ENCODE measurements around the gene ARPP21.
"Not testable (repeated sequence)": the region's sequence is repeated elsewhere in the genome, so short reads cannot be mapped to it uniquely, and the experiment has no call there.

Gene ARPP21

DNA sequence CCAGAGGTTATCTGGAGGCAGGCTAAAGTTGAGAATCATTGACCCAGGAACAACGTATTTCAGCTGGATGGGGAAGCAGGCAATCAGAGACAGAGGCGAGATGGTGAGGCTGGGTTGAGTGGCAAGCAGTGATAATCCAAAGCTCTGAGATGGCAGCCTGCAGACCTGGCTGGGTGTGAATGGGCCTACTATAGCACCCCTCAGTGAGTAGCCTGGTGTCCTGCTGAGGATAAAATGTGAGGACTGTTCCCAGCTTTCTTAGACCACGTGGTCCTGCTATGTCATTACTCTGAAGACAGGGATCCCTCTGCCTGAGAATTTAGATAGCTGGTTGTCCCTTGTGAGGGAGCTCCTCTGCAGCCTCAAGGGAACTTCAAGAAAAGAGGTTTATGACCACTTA is 141.5 kb downstream of the ARPP21 start:
- DNase-seq (ENCODE audit: low read depth in 2 of 2) = no peak

DNA sequence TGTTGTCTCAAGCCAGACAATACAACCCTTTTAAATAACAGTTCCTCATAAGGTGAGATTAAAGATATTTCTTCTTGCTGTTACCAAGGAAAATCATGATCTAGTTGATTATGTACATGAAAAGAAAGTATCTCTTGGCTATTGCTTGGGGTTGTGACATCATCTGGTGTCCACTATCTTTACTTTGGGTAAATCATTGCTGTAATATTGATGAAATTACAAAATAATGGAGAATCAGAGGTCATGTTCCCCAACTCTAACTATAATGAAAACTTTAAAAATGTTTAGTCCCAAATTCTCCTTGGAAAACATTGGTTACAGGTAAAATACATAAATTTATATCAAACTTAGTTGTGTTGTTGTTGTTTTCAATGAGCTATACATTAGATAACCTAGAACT is 142.2 kb downstream of the ARPP21 start:
- DNase-seq (ENCODE audit: low read depth in 2 of 2) = no peak

DNA sequence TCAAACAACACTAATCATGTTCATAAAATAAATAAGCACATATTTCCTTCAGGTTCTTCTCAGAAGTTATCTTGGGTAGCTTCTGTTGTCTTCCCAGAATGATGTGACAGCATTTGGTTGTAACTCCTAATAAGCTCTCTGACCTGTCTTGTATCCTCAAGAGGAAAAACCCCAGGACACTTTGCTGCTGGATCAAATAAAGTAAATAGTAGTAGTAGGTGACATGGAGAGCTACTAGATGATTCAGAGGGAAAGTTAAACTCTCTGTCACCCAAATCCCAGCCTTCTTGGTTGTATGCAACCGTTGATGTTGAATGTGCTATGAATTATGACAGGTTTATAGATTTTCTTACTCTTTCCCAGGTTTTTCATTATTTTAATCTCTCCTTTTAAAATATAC is 143.0 kb downstream of the ARPP21 start:
- no peak for DNase-seq (ENCODE audit: low read depth in 2 of 2)

DNA sequence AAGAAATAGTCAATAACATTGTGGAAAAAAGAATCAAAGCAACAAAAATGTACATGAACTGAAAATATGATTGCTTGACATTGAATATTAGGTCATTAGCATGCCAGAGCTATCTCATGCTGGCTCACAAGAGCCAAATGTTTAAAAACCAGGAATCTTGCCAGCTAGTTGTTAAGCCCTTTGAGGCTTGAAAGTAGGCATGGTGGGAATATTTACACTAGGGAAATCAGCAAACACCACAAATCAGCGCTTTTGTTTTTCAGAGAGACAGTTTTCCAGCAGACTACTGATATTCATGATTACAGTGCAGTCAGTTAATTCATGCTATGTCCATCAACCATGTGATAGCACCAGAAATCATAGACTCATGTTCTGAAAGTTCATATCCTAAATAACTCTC is 144.8 kb downstream of the ARPP21 start:
- DNase-seq (ENCODE audit: low read depth in 2 of 2) = no peak

DNA sequence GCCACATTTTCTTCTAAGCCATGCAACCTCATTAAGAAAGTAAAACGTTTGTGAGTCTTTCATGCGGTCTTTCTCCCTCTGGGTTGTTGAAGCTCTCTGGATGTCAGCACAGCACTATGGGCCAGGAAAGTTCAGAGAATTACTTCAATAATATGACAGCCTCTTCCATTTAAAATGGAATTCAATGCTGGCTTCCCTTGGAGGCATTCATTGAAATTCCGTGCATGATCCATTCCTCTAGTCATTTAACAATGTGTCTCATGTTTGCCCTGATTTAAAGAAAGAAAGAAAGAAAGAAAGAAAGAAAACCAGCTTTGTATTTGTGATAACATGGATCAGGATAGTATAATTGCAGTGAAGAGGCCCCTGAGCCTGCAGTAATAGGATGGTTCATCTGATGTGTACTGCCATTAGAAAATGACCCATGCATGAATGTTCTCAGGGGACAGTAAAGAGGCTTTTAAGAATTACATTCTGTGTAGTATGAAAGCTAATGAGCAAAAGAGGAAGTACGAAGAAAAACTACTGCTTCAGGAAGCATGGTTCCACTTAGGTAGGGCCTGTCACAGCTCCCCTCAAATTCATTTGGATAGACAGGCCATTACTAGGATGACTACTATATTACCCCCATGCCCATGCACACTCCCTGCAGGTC is 146.0 kb downstream of the ARPP21 start:
- DNase-seq (ENCODE audit: low read depth in 2 of 2) = no peak

DNA sequence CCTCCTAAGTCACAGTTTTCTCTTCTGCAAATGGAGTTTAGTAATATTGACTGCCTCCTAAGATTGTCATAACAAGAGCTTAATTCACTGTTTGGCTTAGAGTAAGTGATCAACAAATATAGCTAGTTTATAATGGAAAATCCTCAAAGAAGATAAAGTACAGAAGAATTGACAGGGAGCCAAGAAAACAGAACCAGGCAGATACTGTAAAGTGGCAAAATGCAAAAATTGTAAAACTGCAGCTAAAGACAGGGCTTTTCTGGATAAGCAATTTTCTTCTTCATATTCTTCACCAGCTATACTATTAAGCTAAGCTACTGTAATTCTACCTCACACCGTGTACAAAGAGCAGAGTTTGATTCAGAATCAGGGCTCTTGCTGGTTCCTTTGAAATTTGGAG is 148.6 kb downstream of the ARPP21 start:
- no peak for DNase-seq (ENCODE audit: low read depth in 2 of 2)

DNA sequence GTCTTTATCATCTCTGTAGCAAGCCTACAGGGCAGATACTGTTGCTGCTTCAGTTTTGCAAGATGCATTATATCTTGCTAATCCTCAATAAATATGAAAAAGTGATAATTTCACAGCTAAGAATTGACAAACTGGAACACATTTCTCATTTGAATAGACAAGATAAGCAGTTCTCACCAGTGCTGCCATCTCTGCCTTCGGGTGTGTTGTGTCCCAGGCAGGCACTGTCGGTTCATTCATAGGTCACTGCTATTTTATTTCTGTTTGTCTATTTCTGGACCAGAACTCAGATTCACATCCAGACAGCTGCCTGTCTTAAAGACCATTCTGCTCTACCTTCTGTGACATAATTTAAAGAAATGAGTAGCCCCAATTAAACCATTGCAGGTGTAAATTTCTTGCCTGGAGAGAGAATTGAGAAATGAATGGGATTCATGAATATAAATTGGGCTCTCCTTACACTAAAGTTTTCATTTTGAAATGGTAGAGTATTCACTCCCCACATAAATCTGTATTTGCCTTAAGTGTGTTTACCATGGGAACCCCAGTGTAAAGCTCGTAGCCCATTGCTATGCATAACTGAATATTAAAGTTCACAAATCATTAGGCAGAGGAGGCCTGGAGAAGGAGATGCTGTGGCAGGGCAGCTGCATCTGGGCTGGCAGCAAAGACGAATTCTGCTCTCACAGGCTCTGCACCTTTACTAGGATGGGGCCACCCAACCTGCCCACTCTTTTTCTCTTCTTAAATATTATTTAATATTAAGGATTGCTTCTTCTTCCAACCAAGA is 149.9 kb downstream of the ARPP21 start:
- DNase-seq (ENCODE audit: low read depth in 2 of 2) = no peak

DNA sequence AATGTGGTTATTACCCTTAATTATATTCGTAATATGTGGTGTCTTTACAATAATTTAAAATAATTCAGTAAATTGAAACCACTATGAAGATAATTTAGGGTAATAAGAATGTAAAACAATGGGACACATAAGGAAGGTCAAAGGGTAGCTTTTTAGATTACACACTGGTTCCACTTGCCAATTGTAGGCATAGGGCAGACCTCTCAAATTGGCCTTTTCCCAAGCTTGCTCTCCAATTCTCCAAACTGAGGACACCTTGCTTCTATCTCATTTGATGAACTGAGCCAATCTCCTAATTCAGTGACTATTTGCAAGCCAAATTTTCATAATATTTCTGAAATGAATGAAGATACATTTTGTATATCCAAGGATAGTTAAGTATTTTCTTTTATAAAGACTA is 151.4 kb downstream of the ARPP21 start:
- DNase-seq (ENCODE audit: low read depth in 2 of 2) = no peak

DNA sequence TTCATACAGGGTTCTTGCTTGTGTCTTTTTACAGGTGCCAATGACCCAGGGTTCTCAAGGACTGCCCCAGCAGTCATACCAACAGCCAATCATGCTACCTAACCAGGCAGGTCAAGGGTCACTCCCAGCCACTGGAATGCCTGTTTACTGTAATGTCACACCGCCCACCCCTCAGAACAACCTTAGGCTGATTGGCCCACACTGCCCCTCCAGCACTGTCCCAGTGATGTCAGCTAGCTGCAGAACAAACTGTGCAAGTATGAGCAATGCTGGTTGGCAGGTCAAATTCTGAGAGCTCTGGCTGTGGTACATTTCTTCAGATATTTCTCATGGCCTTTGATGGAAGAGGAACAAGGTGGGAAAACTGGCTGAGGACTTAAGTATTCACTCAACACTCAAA is 154.3 kb downstream of the ARPP21 start:
- DNase-seq (ENCODE audit: low read depth in 2 of 2) = no peak

DNA sequence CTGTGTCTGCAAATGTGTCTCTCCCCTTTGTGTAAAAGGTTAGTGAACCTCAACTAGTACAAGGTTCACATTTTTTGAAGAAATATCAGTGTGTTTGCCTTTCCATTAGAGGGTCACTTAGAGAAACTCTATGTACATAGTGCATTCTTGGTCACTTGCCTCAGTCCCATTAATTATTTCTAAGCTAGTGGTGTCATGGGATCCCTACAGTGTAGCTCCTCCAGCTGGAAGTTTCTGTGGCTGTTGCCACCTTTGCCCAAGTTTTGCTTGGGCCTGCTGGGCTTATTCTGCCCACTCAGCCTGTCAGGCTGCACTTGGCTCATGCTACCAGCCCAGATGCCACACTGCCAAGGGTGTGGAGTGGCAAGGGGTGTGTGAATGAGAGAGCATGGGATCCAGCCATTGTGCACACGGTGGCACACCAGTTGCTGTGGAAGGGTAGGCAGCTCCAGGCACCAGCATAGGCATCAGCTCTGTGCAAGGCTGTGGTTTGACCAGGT is 161.7 kb downstream of the ARPP21 start:
- DNase-seq (ENCODE audit: low read depth in 2 of 2) = no peak

DNA sequence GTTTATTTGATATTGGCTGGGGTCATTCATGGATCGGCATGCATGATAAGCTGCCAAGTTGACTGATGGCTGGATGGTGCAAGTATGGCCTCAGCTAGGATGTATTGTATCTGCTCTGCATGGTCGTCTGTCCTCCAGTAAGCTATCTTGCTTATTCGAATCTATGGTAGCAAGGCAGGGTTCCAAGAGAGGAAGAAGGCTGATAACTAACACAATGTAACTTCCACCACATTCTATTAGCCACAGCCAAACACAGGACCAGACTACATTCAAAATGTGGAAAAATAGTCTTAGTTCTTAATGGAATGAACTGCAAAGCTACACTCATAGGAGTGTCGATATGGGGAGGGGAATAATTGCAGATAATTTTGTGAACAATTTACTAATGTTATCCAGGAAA is 175.2 kb downstream of the ARPP21 start:
- DNase-seq (ENCODE audit: low read depth in 2 of 2) = no peak

DNA sequence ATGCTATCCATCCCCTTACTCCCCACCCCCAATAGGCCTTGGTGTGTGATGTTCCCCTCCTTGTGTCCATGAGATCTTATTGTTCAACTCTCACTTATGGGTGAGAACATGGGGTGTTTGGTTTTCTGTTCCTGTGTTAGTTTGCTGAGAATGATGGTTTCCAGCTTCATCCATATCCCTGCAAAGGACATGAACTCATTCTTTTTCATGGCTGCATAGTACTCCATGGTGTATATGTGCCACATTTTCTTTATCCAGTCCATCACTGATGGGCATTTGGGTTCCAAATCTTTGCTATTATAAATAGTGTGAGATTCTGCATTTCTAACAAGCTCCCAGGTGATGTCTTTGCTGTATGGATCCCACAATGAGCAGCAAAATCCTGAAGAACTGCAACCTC is 176.5 kb downstream of the ARPP21 start:
- not testable (repeated sequence) for DNase-seq (ENCODE audit: low read depth in 2 of 2)

DNA sequence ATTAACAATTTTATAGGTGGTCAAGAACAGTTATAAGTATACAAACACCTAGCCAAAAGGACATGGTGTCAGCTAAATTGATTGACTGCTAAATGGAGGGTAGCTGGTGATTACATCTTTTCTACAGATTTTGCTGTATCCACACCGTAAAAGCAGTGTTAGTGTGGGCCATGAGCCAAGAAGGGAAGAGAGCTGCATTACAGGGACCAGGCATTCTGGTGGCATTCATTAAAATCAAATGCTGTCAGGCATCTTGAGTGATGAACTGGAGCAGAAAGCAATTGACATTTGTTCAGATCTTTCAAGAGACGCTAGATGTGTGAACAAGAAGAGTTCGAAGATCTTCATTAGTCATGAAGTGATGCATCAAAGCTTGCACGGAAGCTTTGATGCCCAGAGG is 177.9 kb downstream of the ARPP21 start:
- no peak for DNase-seq (ENCODE audit: low read depth in 2 of 2)

DNA sequence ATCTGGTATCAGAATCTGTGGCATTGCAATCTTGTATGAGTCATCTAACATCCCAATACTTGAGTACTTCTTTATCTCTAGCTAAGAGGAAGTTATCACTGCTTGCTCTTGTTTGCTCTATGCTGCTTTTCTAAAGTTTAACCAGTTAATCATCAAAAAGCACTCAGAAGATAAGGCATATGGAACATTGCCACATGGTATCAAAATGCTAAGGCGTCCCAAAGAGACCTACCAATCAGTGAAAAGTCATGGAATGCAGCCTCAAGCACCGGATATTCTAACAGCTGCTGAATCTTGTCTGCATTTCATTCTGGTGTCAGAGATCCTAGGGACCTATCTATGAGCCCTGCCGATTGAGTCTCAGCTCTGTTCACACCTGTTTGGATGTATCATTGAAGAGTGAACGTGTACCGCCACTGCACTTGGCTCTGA is 192.8 kb downstream of the ARPP21 start:
- DNase-seq (ENCODE audit: low read depth in 2 of 2) = no peak
